Prostate gland (tissue), 2 donors: ENCODE data around the gene MAMDC2.

Experiments used
- POLR2A ChIP-seq: fragments of 450-650 bp; IDR thresholded peaks from one replicate; pipeline ENCODE4 v1.6.1; 2016; ENCODE audit warnings: antibody characterized with exemption, mild to moderate bottlenecking
- TF ChIP-seq, protein P1 (sequence below), 4 experiments: fragments of 200-600 bp in 2 of 4; fragments of 450-650 bp in 2 of 4; sonication (generic) in 2 of 4; IDR thresholded peaks; 1 replicate in 3 of 4; 2 replicates in 1 of 4; pipeline ENCODE4 v1.5.1; 2016 to 2019; ENCODE audit warnings: antibody characterized with exemption in 4 of 4, mild to moderate bottlenecking in 2 of 4, moderate library complexity in 2 of 4

- TF ChIP-seq, protein P1, sequence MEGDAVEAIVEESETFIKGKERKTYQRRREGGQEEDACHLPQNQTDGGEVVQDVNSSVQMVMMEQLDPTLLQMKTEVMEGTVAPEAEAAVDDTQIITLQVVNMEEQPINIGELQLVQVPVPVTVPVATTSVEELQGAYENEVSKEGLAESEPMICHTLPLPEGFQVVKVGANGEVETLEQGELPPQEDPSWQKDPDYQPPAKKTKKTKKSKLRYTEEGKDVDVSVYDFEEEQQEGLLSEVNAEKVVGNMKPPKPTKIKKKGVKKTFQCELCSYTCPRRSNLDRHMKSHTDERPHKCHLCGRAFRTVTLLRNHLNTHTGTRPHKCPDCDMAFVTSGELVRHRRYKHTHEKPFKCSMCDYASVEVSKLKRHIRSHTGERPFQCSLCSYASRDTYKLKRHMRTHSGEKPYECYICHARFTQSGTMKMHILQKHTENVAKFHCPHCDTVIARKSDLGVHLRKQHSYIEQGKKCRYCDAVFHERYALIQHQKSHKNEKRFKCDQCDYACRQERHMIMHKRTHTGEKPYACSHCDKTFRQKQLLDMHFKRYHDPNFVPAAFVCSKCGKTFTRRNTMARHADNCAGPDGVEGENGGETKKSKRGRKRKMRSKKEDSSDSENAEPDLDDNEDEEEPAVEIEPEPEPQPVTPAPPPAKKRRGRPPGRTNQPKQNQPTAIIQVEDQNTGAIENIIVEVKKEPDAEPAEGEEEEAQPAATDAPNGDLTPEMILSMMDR (IDR thresholded peaks at IDR 0.05) = no peak
- TF ChIP-seq POLR2A = no peak
Measured at GRCh38 chr9:70091103-70091502, 47.5 kb downstream of the MAMDC2 start.
